ENCODE data around the gene ROBO4. TPM values are rescaled to one million over a fixed set of nuclear protein-coding genes. Genes with fewer than 3 reads are reported as not detected.

Gene ROBO4
- total RNA-seq, 1 donor from 2014 or later = 28.8 TPM

GRCh38 chr11:124878759-124879492 lies 18.7 kb downstream of the ROBO4 start:
- Mint-ChIP-seq H3K9me3 (ENCODE audit: unreplicated experiment) (no peaks in the 10 kb centered on the region), H3K27ac (ENCODE audit: unreplicated experiment) (no peak overlapping the region), H3K4me1 (ENCODE audit: unreplicated experiment) (peaks cover 71% of the 10 kb centered on the region), H3K4me3 (ENCODE audit: unreplicated experiment) (peak overlapping the region; percentile 60), H3K27me3 (ENCODE audit: unreplicated experiment) (peaks cover 24% of the 10 kb centered on the region), H3K36me3 (ENCODE audit: low read depth, unreplicated experiment) (peaks cover 6% of the 10 kb centered on the region)
- no peak for DNase-seq (ENCODE audit: low spot score)
- no peak for TF ChIP-seq CTCF (IDR thresholded peaks at IDR 0.05; ENCODE audit: unreplicated experiment)

GRCh38 chr11:124877910-124878758 lies 19.5 kb downstream of the ROBO4 start:
- Mint-ChIP-seq H3K4me1 (ENCODE audit: unreplicated experiment) (peaks cover 63% of the 10 kb centered on the region), H3K27ac (ENCODE audit: unreplicated experiment) (peak overlapping the region; percentile 64), H3K4me3 (ENCODE audit: unreplicated experiment) (peak overlapping the region; percentile 89), H3K9me3 (ENCODE audit: unreplicated experiment) (no peaks in the 10 kb centered on the region), H3K36me3 (ENCODE audit: low read depth, unreplicated experiment) (peaks cover 5% of the 10 kb centered on the region), H3K27me3 (ENCODE audit: unreplicated experiment) (peaks cover 27% of the 10 kb centered on the region)
- no peak for DNase-seq (ENCODE audit: low spot score)
- TF ChIP-seq CTCF (IDR thresholded peaks at IDR 0.05; ENCODE audit: unreplicated experiment) = no peak

GRCh38 chr11:124877631-124877909 lies 20.1 kb downstream of the ROBO4 start:
- Mint-ChIP-seq H3K4me3 (ENCODE audit: unreplicated experiment) (peak overlapping the region; percentile 89), H3K27ac (ENCODE audit: unreplicated experiment) (peak overlapping the region; percentile 70), H3K9me3 (ENCODE audit: unreplicated experiment) (no peaks in the 10 kb centered on the region), H3K4me1 (ENCODE audit: unreplicated experiment) (peaks cover 58% of the 10 kb centered on the region), H3K36me3 (ENCODE audit: low read depth, unreplicated experiment) (no peaks in the 10 kb centered on the region), H3K27me3 (ENCODE audit: unreplicated experiment) (peaks cover 25% of the 10 kb centered on the region)
- TF ChIP-seq CTCF (IDR thresholded peaks at IDR 0.05; ENCODE audit: unreplicated experiment) = no peak
- no peak for DNase-seq (ENCODE audit: low spot score)

- no peaks in the 10 kb centered on the region for H3K36me3 Mint-ChIP-seq (ENCODE audit: low read depth, unreplicated experiment)
- no peak for DNase-seq (ENCODE audit: low spot score)
- H3K9me3 Mint-ChIP-seq (ENCODE audit: unreplicated experiment) = no peaks in the 10 kb centered on the region
- H3K4me3 Mint-ChIP-seq (ENCODE audit: unreplicated experiment) = peak overlapping the region; percentile 89
- TF ChIP-seq CTCF (IDR thresholded peaks at IDR 0.05; ENCODE audit: unreplicated experiment) = no peak
- peaks cover 25% of the 10 kb centered on the region for H3K27me3 Mint-ChIP-seq (ENCODE audit: unreplicated experiment)
- peaks cover 52% of the 10 kb centered on the region for H3K4me1 Mint-ChIP-seq (ENCODE audit: unreplicated experiment)
- peak overlapping the region; percentile 70 for H3K27ac Mint-ChIP-seq (ENCODE audit: unreplicated experiment)
Observed at GRCh38 chr11:124876818-124877630, 20.6 kb downstream of the ROBO4 start.

All from endothelial cell (in vitro differentiated cells).